Lung (tissue), 10 donors: ENCODE results near the gene OR2A1. TPM values are rescaled to one million over a fixed set of nuclear protein-coding genes. Genes with fewer than 3 reads are reported as not detected.
"Not testable (repeated sequence)": the region's sequence is repeated elsewhere in the genome, so short reads cannot be mapped to it uniquely, and the experiment has no call there.

Source experiments
- ATAC-seq: fragments of 200-7000 bp; cut with Tn5 transposase; one replicate; pipeline ENCODE4 v1.9.1; 2020; ENCODE audit warnings: moderate number of reproducible peaks; ENCODE audit not compliant: insufficient read depth, low FRiP score
- DNase-seq, 3 donors: peaks; one replicate each; pipeline ENCODE4 v3.0.0-alpha.2; 2013 to 2017
- H3K27ac ChIP-seq, 2 donors: one replicate each; pipeline ENCODE4 v1.5.1; 2013; ENCODE audit warnings: mild to moderate bottlenecking in 2 of 2, moderate library complexity in 2 of 2, control low read depth in 1 of 2, inconsistent platforms in 1 of 2, low read depth in 1 of 2, low read length in 1 of 2
- H3K27me3 ChIP-seq, 3 donors: one replicate each; pipeline ENCODE4 v1.5.1; 2013; ENCODE audit warnings: low read length in 2 of 3; ENCODE audit not compliant: control insufficient read depth in 3 of 3, insufficient read depth in 3 of 3
- H3K36me3 ChIP-seq, 4 donors: one replicate each; pipeline ENCODE4 v1.5.1; 2013; ENCODE audit warnings: low read length in 4 of 4, mild to moderate bottlenecking in 1 of 4, moderate library complexity in 1 of 4; ENCODE audit not compliant: control insufficient read depth in 4 of 4, insufficient read depth in 4 of 4
- H3K4me1 ChIP-seq, 5 donors: one replicate each; pipeline ENCODE4 v1.5.1; 2013; ENCODE audit warnings: low read length in 5 of 5, mild to moderate bottlenecking in 2 of 5, moderate library complexity in 1 of 5; ENCODE audit not compliant: control insufficient read depth in 5 of 5, insufficient read depth in 5 of 5
- H3K4me3 ChIP-seq: one replicate; pipeline ENCODE4 v1.5.1; 2013; ENCODE audit warnings: mild to moderate bottlenecking, control low read depth, moderate library complexity
- H3K9ac ChIP-seq, 2 donors: one replicate each; pipeline ENCODE4 v1.5.1; 2013; ENCODE audit warnings: low read length in 2 of 2, control low read depth in 1 of 2; ENCODE audit not compliant: insufficient read depth in 1 of 2
- H3K9me3 ChIP-seq, 4 donors: one replicate each; pipeline ENCODE4 v1.5.1; 2013; ENCODE audit warnings: low read length in 3 of 4, mild to moderate bottlenecking in 1 of 4, moderate library complexity in 1 of 4; ENCODE audit not compliant: control insufficient read depth in 4 of 4, insufficient read depth in 3 of 4
- WGBS, 2 donors: extraction: QIAGEN DNeasy Blood & Tissue Kit; methylation state at CpG; one replicate each; pipeline ENCODE4 v1.1.7; 2013; 5-methylcytosine and 5-hydroxymethylcytosine counted together
- polyA plus RNA-seq, 2 donors: library from polyadenylated mRNA; stranded (reverse); fragments of 200-250 nt; gene quantifications; one replicate each; pipeline ENCODE4 v1.2.1, GENCODE V29; 2013
- total RNA-seq, 2 donors: library from RNA; depleted of rRNA in 1 of 2; stranded (reverse); fragments of >200 nt in 1 of 2; gene quantifications; one replicate each; pipeline ENCODE4 v1.2.1, GENCODE V29; 2014 to 2021
- donor health status: Bipolar disorder and iron deficiency.
- donor health status: healthy.
- donor health status: DM: yes; HTN: yes; CAD: no.

OR2A1 gene
- total and polyA plus RNA-seq, 4 donors = 0.18 to 0.23 TPM; not detected in 2

GRCh38 chr7:144362061-144362460, 49.8 kb downstream of the OR2A1 start:
- DNase-seq, H3K9me3 ChIP-seq, H3K27me3 ChIP-seq, H3K27ac ChIP-seq, ATAC-seq, H3K4me1 ChIP-seq, H3K4me3 ChIP-seq, H3K9ac ChIP-seq, H3K36me3 ChIP-seq: not testable (repeated sequence)
- WGBS, 2 donors = no CpG with 5 or more reads among the region's 3 CpGs

GRCh38 chr7:144365523-144365922, 53.3 kb downstream of the OR2A1 start:
- H3K4me1 ChIP-seq, H3K27ac ChIP-seq, H3K36me3 ChIP-seq, H3K4me3 ChIP-seq, ATAC-seq, H3K9ac ChIP-seq, DNase-seq, H3K9me3 ChIP-seq, H3K27me3 ChIP-seq: not testable (repeated sequence)
- no CpG with 5 or more reads among the region's 6 CpGs for WGBS, 2 donors

DNA sequence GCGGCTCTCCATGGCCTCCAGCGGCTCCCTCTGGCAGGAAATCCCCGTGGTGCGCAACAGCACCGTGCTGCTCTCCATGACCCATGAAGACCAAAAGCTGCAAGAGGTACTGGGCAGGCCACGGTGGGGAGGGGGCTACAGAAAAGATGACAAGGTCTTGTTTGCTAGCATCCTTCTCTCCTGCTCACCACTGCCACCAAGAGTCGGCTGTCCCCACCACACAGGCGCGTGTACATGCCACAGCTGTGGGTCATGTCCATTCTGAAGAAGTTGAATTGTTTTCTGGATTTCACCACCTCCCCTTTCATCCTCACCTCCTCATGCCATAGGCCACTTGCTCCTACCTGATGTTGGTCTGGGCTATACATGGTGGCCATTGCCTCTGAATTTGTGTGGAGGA, 55.0 kb downstream of the OR2A1 start:
- H3K27me3 ChIP-seq, H3K4me3 ChIP-seq, H3K36me3 ChIP-seq, ATAC-seq, H3K9me3 ChIP-seq, DNase-seq, H3K9ac ChIP-seq, H3K4me1 ChIP-seq, H3K27ac ChIP-seq: not testable (repeated sequence)
- no CpG with 5 or more reads among the region's 9 CpGs for WGBS, 2 donors

GRCh38 chr7:144369221-144369620, 57.0 kb downstream of the OR2A1 start:
- not testable (repeated sequence) for H3K4me3 ChIP-seq, ATAC-seq, H3K4me1 ChIP-seq, H3K9me3 ChIP-seq, DNase-seq, H3K9ac ChIP-seq, H3K27ac ChIP-seq, H3K27me3 ChIP-seq, H3K36me3 ChIP-seq
- whole genome bisulfite sequencing, 2 donors = 98% methylated on average over 4 of the region's 7 CpGs; no CpG with 5 or more reads in 1 of the 2 donors

Other genes starting within 250 kb of the OR2A1 start
- not detected for gene OR2A25, start 242.6 kb upstream of the OR2A1 start, total RNA-seq
- gene OR2A25, start 242.6 kb upstream of the OR2A1 start, polyA plus RNA-seq = not detected
- gene OR2A12, start 226.1 kb upstream of the OR2A1 start, total RNA-seq = under 1 TPM in 1 of 2 donors, not detected in 1; 0.06 TPM
- not detected for gene OR2A12, start 226.1 kb upstream of the OR2A1 start, polyA plus RNA-seq
- gene OR2A2, start 202.8 kb upstream of the OR2A1 start, total RNA-seq = not detected
- not detected for gene OR2A2, start 202.8 kb upstream of the OR2A1 start, polyA plus RNA-seq
- gene OR2A14, start 189.2 kb upstream of the OR2A1 start, total RNA-seq = not detected
- gene OR2A14, start 189.2 kb upstream of the OR2A1 start, polyA plus RNA-seq = not detected
- gene CTAGE4, start 129.0 kb upstream of the OR2A1 start, total RNA-seq = 1 to 10 TPM; 4.4 to 8.2 TPM
- 1 to 10 TPM in 1 of 2 donors, under 1 TPM in 1; 0.16 to 4.3 TPM for gene CTAGE4, start 129.0 kb upstream of the OR2A1 start, polyA plus RNA-seq
- gene ARHGEF35, start 116.6 kb upstream of the OR2A1 start, total RNA-seq = 10 to 100 TPM in 1 of 2 donors, 1 to 10 TPM in 1; 9.0 to 10.8 TPM
- 10 to 100 TPM in 1 of 2 donors, 1 to 10 TPM in 1; 8.4 to 12.4 TPM for gene ARHGEF35, start 116.6 kb upstream of the OR2A1 start, polyA plus RNA-seq
- gene OR2A42, start 72.8 kb upstream of the OR2A1 start, total RNA-seq = under 1 TPM in 1 of 2 donors, not detected in 1; 0.26 TPM
- under 1 TPM; 0.02 to 0.04 TPM for gene OR2A42, start 72.8 kb upstream of the OR2A1 start, polyA plus RNA-seq
- gene OR2A7, start 47.6 kb upstream of the OR2A1 start, total RNA-seq = 10 to 100 TPM in 1 of 2 donors, 1 to 10 TPM in 1; 6.5 to 19.5 TPM
- gene OR2A7, start 47.6 kb upstream of the OR2A1 start, polyA plus RNA-seq = 1 to 10 TPM; 1.3 to 2.0 TPM
- gene CTAGE8, start 43.1 kb upstream of the OR2A1 start, total RNA-seq = 1 to 10 TPM in 1 of 2 donors, under 1 TPM in 1; 0.92 to 2.4 TPM
- gene CTAGE8, start 43.1 kb upstream of the OR2A1 start, polyA plus RNA-seq = under 1 TPM in 1 of 2 donors, not detected in 1; 0.76 TPM
- 10 to 100 TPM; 21.7 to 27.1 TPM for gene ARHGEF5, start 43.0 kb downstream of the OR2A1 start, total RNA-seq
- 1 to 10 TPM; 4.5 to 9.6 TPM for gene ARHGEF5, start 43.0 kb downstream of the OR2A1 start, polyA plus RNA-seq
- not detected for gene NOBOX, start 91.3 kb downstream of the OR2A1 start, total RNA-seq
- not detected for gene NOBOX, start 91.3 kb downstream of the OR2A1 start, polyA plus RNA-seq